Measurements from ENCODE around the gene COBL. TPM values are rescaled to one million over a fixed set of nuclear protein-coding genes. Genes with fewer than 3 reads are reported as not detected.

The COBL gene
- total and polyA plus RNA-seq, 9 of the 15 experiments (the other 6 are each of a cell fraction or from before 2014, with no cell fraction given), result 0.01 to 2.4 (median 0.09) TPM; not detected in 3

DNA sequence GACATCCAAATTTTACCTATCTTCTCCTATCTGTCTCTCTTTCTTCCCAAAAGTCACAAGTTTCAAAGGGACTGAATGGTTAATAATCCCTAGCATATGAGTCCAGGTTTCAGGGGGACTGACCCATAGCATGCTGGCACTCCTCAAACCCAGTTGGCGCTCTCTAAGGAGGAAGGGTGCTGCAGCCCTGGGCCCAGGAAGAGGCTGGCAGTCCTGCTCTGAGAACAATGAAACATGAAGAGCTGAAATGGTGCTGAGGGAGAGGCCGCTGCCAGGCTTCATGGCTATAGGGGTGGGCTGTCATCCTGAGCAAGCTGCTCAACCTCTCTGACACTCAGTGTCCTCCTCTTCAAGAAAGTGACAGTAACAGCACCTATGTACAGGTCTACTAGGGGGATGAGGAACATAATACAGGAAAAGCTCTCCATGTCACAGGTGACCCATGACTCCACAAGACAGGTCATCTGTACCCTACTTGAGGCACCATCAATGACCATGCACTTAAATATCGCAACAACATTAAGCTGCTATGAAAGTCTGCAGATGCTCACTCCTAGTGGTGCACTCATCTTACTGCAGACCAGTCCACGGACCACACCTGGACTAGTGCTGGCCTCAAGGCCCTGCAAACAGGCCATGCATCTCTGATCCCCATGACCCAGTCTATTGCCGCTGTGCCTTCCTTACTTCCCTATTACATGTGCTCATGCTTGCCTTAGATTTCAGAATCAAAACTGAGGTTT lies 17.0 kb downstream of the COBL start:
- Histone ChIP-seq H2AFZ (ENCODE audit: low read depth, low read length) (no peak overlapping the region), H4K20me1 (replicated peaks; ENCODE audit: control insufficient read depth, insufficient read depth, low read length) (no peaks in the 10 kb centered on the region), H3K4me1 (replicated peaks in 1 of 2; ENCODE audit: control insufficient read depth in 2 of 2, insufficient read depth in 2 of 2, low read length in 2 of 2) (no peaks in the 10 kb centered on the region), H3K4me2 (ENCODE audit: insufficient read depth, low read length) (no peak overlapping the region), H3K36me3 (ENCODE audit: control insufficient read depth, insufficient read depth, low read length) (no peaks in the 10 kb centered on the region), H3K9me1 (ENCODE audit: control insufficient read depth, insufficient read depth, low read length) (no peaks in the 10 kb centered on the region), H3K9ac (ENCODE audit: insufficient read depth in 1 of 2, low read depth in 2 of 2, low read length in 2 of 2) (no peak overlapping the region), H3K9me3 (replicated peaks; ENCODE audit: control insufficient read depth, insufficient read depth, low read depth, low read length) (no peaks in the 10 kb centered on the region), H3K4me3 (no peak overlapping the region), H3K27me3 (ENCODE audit: control insufficient read depth in 2 of 2, insufficient read depth in 2 of 2, low read length in 2 of 2) (peaks cover 3 to 49% of the 10 kb centered on the region in 2 experiments; a peak in 3 of 5 replicates), H3K27ac (ENCODE audit: extremely low read depth, low read depth, low read length) (no peak overlapping the region), H3K79me2 (ENCODE audit: control insufficient read depth, insufficient read depth, low read length) (no peaks in the 10 kb centered on the region)
- FAIRE-seq, result no peak
- ChIA-PET CTCF (ENCODE audit: low intra/inter-chr PET ratio) (no interaction called here), POLR2A (interaction anchor here (0.9 kb wide), 1 partner anchor 8 kb away, joined by 3 read pairs; no protein-coding TSS in a partner anchor)
- intact Hi-C loops (cut with micrococcal nuclease), result no loop called here
- peak; percentile 88 for ATAC-seq
- BruUV-seq (replicated peaks), result no TSS peak
- TF ChIP-seq MGA (IDR thresholded peaks at IDR 0.05) (no peak), TCF7L2 (IDR thresholded peaks at IDR 0.05; ENCODE audit: low read depth, low read length) (no peak), ATF4 (CRISPR knock-in tag; IDR thresholded peaks at IDR 0.05) (no peak), HDAC6 (IDR thresholded peaks at IDR 0.05; ENCODE audit: low read depth, low read length) (no peak)
- TF ChIP-seq, protein P1, sequence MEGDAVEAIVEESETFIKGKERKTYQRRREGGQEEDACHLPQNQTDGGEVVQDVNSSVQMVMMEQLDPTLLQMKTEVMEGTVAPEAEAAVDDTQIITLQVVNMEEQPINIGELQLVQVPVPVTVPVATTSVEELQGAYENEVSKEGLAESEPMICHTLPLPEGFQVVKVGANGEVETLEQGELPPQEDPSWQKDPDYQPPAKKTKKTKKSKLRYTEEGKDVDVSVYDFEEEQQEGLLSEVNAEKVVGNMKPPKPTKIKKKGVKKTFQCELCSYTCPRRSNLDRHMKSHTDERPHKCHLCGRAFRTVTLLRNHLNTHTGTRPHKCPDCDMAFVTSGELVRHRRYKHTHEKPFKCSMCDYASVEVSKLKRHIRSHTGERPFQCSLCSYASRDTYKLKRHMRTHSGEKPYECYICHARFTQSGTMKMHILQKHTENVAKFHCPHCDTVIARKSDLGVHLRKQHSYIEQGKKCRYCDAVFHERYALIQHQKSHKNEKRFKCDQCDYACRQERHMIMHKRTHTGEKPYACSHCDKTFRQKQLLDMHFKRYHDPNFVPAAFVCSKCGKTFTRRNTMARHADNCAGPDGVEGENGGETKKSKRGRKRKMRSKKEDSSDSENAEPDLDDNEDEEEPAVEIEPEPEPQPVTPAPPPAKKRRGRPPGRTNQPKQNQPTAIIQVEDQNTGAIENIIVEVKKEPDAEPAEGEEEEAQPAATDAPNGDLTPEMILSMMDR (IDR thresholded peaks at IDR 0.05 in 2 of 3, conservative IDR thresholded peaks at IDR 0.05 in 1 of 3; ENCODE audit: insufficient read depth in 2 of 3, low read depth in 1 of 3, low read length in 3 of 3), result 0 out of 6 replicates have a peak, but pooled peaks of 1 of the 3 experiments have one; percentile 31
- 10% methylated on average over 5 of the region's 5 CpGs for WGBS (ENCODE audit: insufficient coverage, low coverage, missing lambda C conversion rate)
- no peak for DNase-seq (ENCODE audit: extremely low read depth in 1 of 4, low spot score in 3 of 4)
- in situ Hi-C loops (cut with MboI), result no loop called here
